SIG-M5 (cell line): ENCODE data around the gene COASY.

Source experiments
- DNase-seq: peaks from one replicate; lab custom pipeline; 2025; lab: John Stamatoyannopoulos, UW

The COASY gene

DNA sequence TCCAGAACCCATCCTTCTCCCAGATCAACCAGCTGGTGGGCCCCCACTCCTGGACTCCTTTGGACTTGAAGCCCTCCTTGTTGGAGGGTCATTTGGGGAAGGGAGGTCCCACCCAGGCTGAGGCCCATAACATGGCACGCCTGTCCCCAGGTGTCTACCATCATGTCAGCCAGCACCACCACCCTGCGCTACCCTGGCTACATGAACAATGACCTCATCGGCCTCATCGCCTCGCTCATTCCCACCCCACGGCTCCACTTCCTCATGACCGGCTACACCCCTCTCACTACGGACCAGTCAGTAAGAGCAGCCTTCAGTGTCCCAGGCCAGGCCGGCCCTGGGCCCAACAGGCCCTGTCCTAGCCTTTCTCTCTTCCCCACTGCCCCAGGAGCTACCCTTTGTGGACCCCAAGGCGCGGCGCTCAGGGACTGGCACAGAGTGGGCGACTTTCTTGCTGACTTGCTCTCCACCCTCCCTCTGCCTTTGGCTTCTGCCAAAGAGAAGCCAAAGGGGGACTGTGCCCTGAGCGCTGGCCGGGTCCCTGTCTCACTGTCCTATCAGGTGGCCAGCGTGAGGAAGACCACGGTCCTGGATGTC lies 51.8 kb downstream of the COASY start:
- no peak for DNase-seq
